Psoas muscle (tissue), 8 donors: ENCODE data around the gene PINK1. TPM values are rescaled to one million over a fixed set of nuclear protein-coding genes. Genes with fewer than 3 reads are reported as not detected.

Experiments used
- ATAC-seq, 4 donors: fragments of 200-7000 bp; cut with Tn5 transposase; one replicate each; pipeline ENCODE4 v1.9.1; 2020; ENCODE audit warnings: moderate library complexity in 3 of 4, mild to moderate bottlenecking in 2 of 4
- DNase-seq, 2 donors: peaks; one replicate each; pipeline ENCODE4 v3.0.0-alpha.2; 2020
- H3K27ac ChIP-seq: fragments of 200-600 bp; one replicate; pipeline ENCODE4 v1.8.0; 2022
- H3K27me3 ChIP-seq, 3 donors: fragments of 200-600 bp in 1 of 3; one replicate each; pipeline versions ENCODE4 v1.6.1 to v1.8.0; 2013 to 2022; ENCODE audit warnings: low read length in 2 of 3, mild to moderate bottlenecking in 2 of 3, moderate library complexity in 1 of 3; ENCODE audit not compliant: insufficient read depth in 3 of 3
- H3K36me3 ChIP-seq, 2 donors: fragments of 200-600 bp in 1 of 2; one replicate each; pipeline versions ENCODE4 v1.6.1 to v1.8.0; 2013 to 2022; ENCODE audit warnings: low read depth in 1 of 2, mild to moderate bottlenecking in 1 of 2, moderate library complexity in 1 of 2; ENCODE audit not compliant: insufficient read depth in 1 of 2
- H3K4me1 ChIP-seq: fragments of 200-600 bp; one replicate; pipeline ENCODE4 v1.8.0; 2022
- H3K4me3 ChIP-seq: fragments of 200-600 bp; one replicate; pipeline ENCODE4 v1.8.0; 2022; ENCODE audit warnings: mild to moderate bottlenecking
- H3K9me3 ChIP-seq: fragments of 200-600 bp; one replicate; pipeline ENCODE4 v1.8.0; 2022
- WGBS, 3 donors: extraction: QIAGEN DNeasy Blood & Tissue Kit; methylation state at CpG; one replicate each; pipeline versions ENCODE4 v1.1.6 to v1.1.7; 2013; 5-methylcytosine and 5-hydroxymethylcytosine counted together
- intact Hi-C, 2 donors: fragments of 100-400 bp; cut with DNase I; formaldehyde crosslinking; loops; one replicate each; pipeline versions ENCODE4 v1.11.0 to v1.14.2; 2022
- polyA plus RNA-seq, 3 donors: library from polyadenylated mRNA; stranded (reverse); fragments of 200-250 nt; gene quantifications; one replicate each; pipeline ENCODE4 v1.2.3, GENCODE V29; 2013
- total RNA-seq, 4 donors: library from RNA; stranded (reverse); fragmentation: NEBNext Ultra II Directional in 2 of 4; extraction: Animal tissue kit (Norgen Biotek cat#: 25700) in 2 of 4; gene quantifications; one replicate each; pipeline versions ENCODE4 v1.2.1 to v1.2.4, GENCODE V29; 2021 to 2023
- TF ChIP-seq, protein P1 (sequence below): fragments of 200-600 bp; IDR thresholded peaks from one replicate; pipeline ENCODE4 v1.8.0; 2022; ENCODE audit warnings: antibody characterized with exemption
- donor health status: healthy with polysubstance abuse.
- donor health status: DM: no; HTN: no; CAD: no; lungs with moderate emphysema.
- donor health status: Bipolar disorder and iron deficiency.
- donor health status: healthy.
- donor health status: DM: yes; HTN: yes; CAD: no.
- donor health status: DM: no; HTN: no; CAD: no.
- donor health status: DM: no; HTN: no; CAD: no.
- donor health status: DM: yes; HTN: yes; CAD: no.

PINK1 gene
- total and polyA plus RNA-seq, 7 donors = 218 to 506 (median 383) TPM

DNA sequence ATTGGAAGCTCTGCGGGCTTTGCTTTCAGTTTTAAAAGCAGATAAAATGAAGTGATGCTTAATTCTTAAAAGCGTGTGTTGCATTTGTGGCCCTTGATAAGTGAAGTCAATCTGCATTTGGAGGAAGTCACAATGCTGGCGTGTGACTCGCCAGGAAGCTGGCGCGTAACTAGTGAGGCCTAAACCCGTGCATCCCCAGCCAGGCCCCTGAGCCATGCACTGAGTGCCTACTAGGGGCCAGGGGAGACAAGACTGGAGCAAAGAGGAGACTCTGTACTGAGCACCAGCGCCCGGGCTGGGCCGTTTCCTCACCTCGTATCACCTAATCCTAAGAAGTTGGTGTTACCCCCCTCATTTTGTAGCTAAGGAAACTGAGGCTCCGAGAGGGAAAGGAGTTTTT is 32.5 kb downstream of the PINK1 start:
- Histone ChIP-seq H3K36me3 (no peaks in the 10 kb centered on the region), H3K4me1 (peaks cover 6% of the 10 kb centered on the region), H3K9me3 (no peaks in the 10 kb centered on the region), H3K27ac (no peak overlapping the region), H3K27me3 (no peaks in the 10 kb centered on the region), H3K4me3 (no peak overlapping the region)
- ATAC-seq = no peak
- intact Hi-C loops = no loop called here
- TF ChIP-seq, protein P1, sequence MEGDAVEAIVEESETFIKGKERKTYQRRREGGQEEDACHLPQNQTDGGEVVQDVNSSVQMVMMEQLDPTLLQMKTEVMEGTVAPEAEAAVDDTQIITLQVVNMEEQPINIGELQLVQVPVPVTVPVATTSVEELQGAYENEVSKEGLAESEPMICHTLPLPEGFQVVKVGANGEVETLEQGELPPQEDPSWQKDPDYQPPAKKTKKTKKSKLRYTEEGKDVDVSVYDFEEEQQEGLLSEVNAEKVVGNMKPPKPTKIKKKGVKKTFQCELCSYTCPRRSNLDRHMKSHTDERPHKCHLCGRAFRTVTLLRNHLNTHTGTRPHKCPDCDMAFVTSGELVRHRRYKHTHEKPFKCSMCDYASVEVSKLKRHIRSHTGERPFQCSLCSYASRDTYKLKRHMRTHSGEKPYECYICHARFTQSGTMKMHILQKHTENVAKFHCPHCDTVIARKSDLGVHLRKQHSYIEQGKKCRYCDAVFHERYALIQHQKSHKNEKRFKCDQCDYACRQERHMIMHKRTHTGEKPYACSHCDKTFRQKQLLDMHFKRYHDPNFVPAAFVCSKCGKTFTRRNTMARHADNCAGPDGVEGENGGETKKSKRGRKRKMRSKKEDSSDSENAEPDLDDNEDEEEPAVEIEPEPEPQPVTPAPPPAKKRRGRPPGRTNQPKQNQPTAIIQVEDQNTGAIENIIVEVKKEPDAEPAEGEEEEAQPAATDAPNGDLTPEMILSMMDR = no peak
- DNase-seq = no peak
- WGBS, 3 donors = 73 to 76% (median 74%) methylated on average over 12 of the region's 12 CpGs

DNA sequence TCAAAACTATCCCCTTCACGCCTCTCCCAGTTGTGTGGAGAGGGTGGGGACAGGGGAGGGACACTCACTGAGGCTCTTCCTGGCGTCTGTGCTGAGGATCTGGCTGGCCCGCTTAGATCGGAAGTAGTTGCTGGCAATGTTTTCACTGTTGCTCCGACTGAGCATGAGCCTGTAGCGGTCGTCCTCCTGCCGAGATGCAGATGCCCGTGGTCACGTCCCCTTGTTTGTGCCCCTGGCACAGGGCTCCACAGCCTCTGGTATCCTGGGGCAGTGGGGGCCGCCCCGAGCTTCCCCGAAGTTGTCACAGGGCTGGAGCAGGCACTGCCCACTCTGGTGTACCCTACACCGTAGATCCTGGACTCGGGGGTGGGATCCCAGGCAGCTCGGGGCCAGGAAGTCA is 32.9 kb downstream of the PINK1 start:
- ATAC-seq = no peak
- Histone ChIP-seq H3K4me1 (peaks cover 6% of the 10 kb centered on the region), H3K4me3 (no peak overlapping the region), H3K27ac (no peak overlapping the region), H3K36me3 (no peaks in the 10 kb centered on the region), H3K27me3 (no peaks in the 10 kb centered on the region), H3K9me3 (no peaks in the 10 kb centered on the region)
- WGBS, 3 donors = 59 to 72% (median 66%) methylated on average over 16 of the region's 16 CpGs
- intact Hi-C loops = no loop called here
- DNase-seq = peak in 1 of 2 donors; percentile 56
- TF ChIP-seq, protein P1 = no peak

DNA sequence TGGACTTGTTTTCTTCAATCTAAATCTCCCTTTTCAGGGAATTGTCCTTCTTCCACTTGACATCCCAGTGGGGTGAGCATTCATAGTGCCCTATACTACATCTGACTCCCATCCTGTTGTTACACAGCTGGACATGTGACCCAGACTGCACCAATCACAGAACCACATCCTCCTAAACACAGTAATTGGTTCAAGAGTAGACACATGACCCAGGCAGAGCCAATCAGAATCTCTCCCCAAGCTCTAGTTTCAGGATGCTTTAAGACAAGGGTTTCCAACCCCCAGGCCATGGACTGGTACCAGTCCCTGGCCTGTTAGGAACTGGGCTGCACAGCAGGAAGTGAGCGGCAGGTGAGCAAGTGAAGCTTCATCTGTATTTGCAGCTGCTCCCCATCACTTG is 33.5 kb downstream of the PINK1 start:
- no peak for ATAC-seq
- WGBS, 3 donors = 93 to 100% (median 100%) methylated on average over 1 of the region's 1 CpG
- Histone ChIP-seq H3K4me3 (no peak overlapping the region), H3K27ac (no peak overlapping the region), H3K27me3 (no peaks in the 10 kb centered on the region), H3K9me3 (no peaks in the 10 kb centered on the region), H3K4me1 (peaks cover 5% of the 10 kb centered on the region), H3K36me3 (no peaks in the 10 kb centered on the region)
- no peak for DNase-seq
- TF ChIP-seq, protein P1 = no peak
- intact Hi-C loops = no loop called here

DNA sequence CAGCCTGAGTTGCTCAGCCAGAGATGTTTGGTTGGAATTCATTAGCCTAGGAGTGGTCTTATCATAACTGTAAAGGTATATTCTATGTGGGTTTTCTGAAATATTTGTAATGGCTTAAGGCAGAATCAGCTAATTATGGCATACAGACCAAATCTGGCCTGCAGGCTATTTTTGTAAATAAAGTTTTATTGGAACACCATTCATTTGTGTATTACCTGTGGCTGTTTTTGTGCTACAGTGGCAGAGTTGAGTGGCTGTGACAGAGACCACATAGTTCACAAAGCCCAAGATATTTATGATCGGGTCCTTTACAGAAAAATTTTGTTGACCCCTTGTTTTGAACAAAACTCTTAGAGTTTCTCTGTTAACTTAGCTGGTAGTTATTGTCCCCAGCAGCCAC is 35.3 kb downstream of the PINK1 start:
- no peak for DNase-seq
- TF ChIP-seq, protein P1 = no peak
- Histone ChIP-seq H3K4me3 (no peak overlapping the region), H3K27ac (no peak overlapping the region), H3K27me3 (no peaks in the 10 kb centered on the region), H3K36me3 (no peaks in the 10 kb centered on the region), H3K9me3 (no peaks in the 10 kb centered on the region), H3K4me1 (no peaks in the 10 kb centered on the region)
- no peak for ATAC-seq
- intact Hi-C loops = no loop called here
- WGBS, 3 donors = 93 to 100% (median 96%) methylated on average over 1 of the region's 1 CpG

DNA sequence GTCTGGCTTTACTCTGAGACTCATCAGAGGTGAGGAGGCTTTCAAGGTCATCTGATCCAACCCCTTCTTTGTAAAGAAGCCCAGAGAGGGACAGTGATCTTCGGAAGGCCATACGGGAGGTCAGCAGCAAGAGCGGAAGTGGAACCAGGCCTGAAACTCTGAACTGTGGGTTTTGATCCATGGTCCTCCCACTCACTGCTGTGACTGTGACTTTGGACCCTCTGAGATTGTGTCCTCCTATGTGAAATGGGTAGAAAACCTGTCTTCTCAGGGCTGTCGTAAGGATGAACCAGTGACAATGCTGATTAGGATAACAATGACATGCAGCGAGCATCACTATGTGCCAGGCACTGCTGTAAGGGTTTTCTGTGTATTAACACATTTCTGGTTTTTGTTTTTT is 37.7 kb downstream of the PINK1 start:
- DNase-seq (no peak), ATAC-seq (no peak)
- intact Hi-C loops = no loop called here
- Histone ChIP-seq H3K27ac (no peak overlapping the region), H3K4me1 (no peaks in the 10 kb centered on the region), H3K27me3 (peaks cover 0 to 2% (median 0%) of the 10 kb centered on the region in 3 donors), H3K4me3 (no peak overlapping the region), H3K36me3 (no peaks in the 10 kb centered on the region), H3K9me3 (no peaks in the 10 kb centered on the region)
- 82 to 92% (median 90%) methylated on average over 5 of the region's 5 CpGs for WGBS, 3 donors
- TF ChIP-seq, protein P1 = no peak
